CD14-positive monocyte (primary cell): ENCODE measurements around the gene PARP11. TPM values are rescaled to one million over a fixed set of nuclear protein-coding genes. Genes with fewer than 3 reads are reported as not detected.

Experiments used
- DNase-seq, 3 donors: peaks; one replicate each; pipeline ENCODE4 v3.0.0-alpha.2; 2011 to 2022
- H2AFZ ChIP-seq: 2 replicates; pipeline ENCODE4 v1.6.0; 2012; ENCODE audit warnings: mild to moderate bottlenecking, low read depth, low read length, inconsistent platforms; ENCODE audit not compliant: insufficient read depth, poor library complexity, severe bottlenecking
- H3K27ac ChIP-seq, 2 donors: 1 replicate in 1 of 2; 2 replicates in 1 of 2; pipeline ENCODE4 v1.5.1; 2012 to 2013; ENCODE audit warnings: low read length in 2 of 2, control low read depth in 1 of 2, inconsistent platforms in 1 of 2, low read depth in 1 of 2, mild to moderate bottlenecking in 1 of 2
- H3K27me3 ChIP-seq, 2 donors: one replicate each; pipeline versions ENCODE4 v1.6.0 to v1.6.1; 2011 to 2013; ENCODE audit warnings: low read length in 2 of 2; ENCODE audit not compliant: control insufficient read depth in 2 of 2, insufficient read depth in 2 of 2
- H3K36me3 ChIP-seq, 2 donors: replicated peaks in 1 of 2; 1 replicate in 1 of 2; 2 replicates in 1 of 2; pipeline versions ENCODE4 v1.5.1 to v1.6.1; 2012 to 2013; ENCODE audit warnings: low read length in 2 of 2, control low read depth in 1 of 2, inconsistent platforms in 1 of 2, mild to moderate bottlenecking in 1 of 2; ENCODE audit not compliant: insufficient read depth in 2 of 2, control insufficient read depth in 1 of 2
- H3K4me1 ChIP-seq, 2 donors: 1 replicate in 1 of 2; 2 replicates in 1 of 2; pipeline versions ENCODE4 v1.5.1 to v1.6.1; 2012 to 2013; ENCODE audit warnings: low read length in 2 of 2, control low read depth in 1 of 2, inconsistent platforms in 1 of 2, mild to moderate bottlenecking in 1 of 2, moderate library complexity in 1 of 2; ENCODE audit not compliant: insufficient read depth in 2 of 2, control insufficient read depth in 1 of 2
- H3K4me2 ChIP-seq: replicated peaks from 2 replicates; pipeline ENCODE3; 2012; ENCODE audit warnings: low read length, moderate library complexity, mild to moderate bottlenecking; ENCODE audit not compliant: poor library complexity, severe bottlenecking; ENCODE audit errors: extremely low read depth
- H3K4me3 ChIP-seq, 3 experiments: fragments of 200-600 bp in 1 of 3; sonication (generic) in 1 of 3; replicated peaks in 1 of 3; 1 replicate in 2 of 3; 2 replicates in 1 of 3; pipeline ENCODE4 v1.5.1; 2011 to 2013; ENCODE audit warnings: low read length in 3 of 3, mild to moderate bottlenecking in 3 of 3, control low read depth in 2 of 3, low read depth in 2 of 3, inconsistent platforms in 1 of 3, moderate library complexity in 1 of 3
- H3K79me2 ChIP-seq: 2 replicates; pipeline ENCODE4 v1.6.0; 2012; ENCODE audit warnings: mild to moderate bottlenecking, control low read depth, inconsistent platforms, low read length, moderate library complexity; ENCODE audit not compliant: insufficient read depth
- H3K9ac ChIP-seq: 2 replicates; pipeline ENCODE4 v1.6.0; 2017; ENCODE audit warnings: low read length, mild to moderate bottlenecking; ENCODE audit not compliant: insufficient read depth, poor library complexity, severe bottlenecking
- H3K9me3 ChIP-seq, 2 donors: replicated peaks in 1 of 2; 1 replicate in 1 of 2; 2 replicates in 1 of 2; pipeline versions ENCODE4 v1.5.1 to v1.6.1; 2012 to 2013; ENCODE audit warnings: low read length in 2 of 2, control low read depth in 1 of 2; ENCODE audit not compliant: control insufficient read depth in 1 of 2, insufficient read depth in 1 of 2
- H4K20me1 ChIP-seq: 2 replicates; pipeline ENCODE4 v1.6.0; 2012; ENCODE audit warnings: mild to moderate bottlenecking, low read length, control low read depth, moderate library complexity; ENCODE audit not compliant: insufficient read depth
- H3K27ac Mint-ChIP-seq, 7 donors: one replicate each; pipeline ENCODE4 v1.8.0; 2020; ENCODE audit warnings: mild to moderate bottlenecking in 7 of 7, mixed read lengths in 7 of 7, moderate library complexity in 6 of 7, inconsistent platforms in 2 of 7
- H3K27me3 Mint-ChIP-seq, 3 donors: one replicate each; pipeline ENCODE4 v1.8.0; 2021 to 2022; ENCODE audit warnings: low read depth in 3 of 3, mild to moderate bottlenecking in 3 of 3, mixed read lengths in 3 of 3, moderate library complexity in 3 of 3, inconsistent platforms in 1 of 3
- H3K36me3 Mint-ChIP-seq, 2 donors: one replicate each; pipeline ENCODE4 v1.8.0; 2020; ENCODE audit warnings: mixed read lengths in 2 of 2, inconsistent platforms in 1 of 2, mild to moderate bottlenecking in 1 of 2
- H3K4me1 Mint-ChIP-seq: one replicate; pipeline ENCODE4 v1.8.0; 2020; ENCODE audit warnings: mild to moderate bottlenecking, mixed read lengths
- H3K4me3 Mint-ChIP-seq, 2 donors: one replicate each; pipeline ENCODE4 v1.8.0; 2020; ENCODE audit warnings: mild to moderate bottlenecking in 2 of 2, mixed read lengths in 2 of 2, moderate library complexity in 1 of 2
- H3K9me3 Mint-ChIP-seq, 7 donors: one replicate each; pipeline ENCODE4 v1.8.0; 2020 to 2022; ENCODE audit warnings: mixed read lengths in 7 of 7, mild to moderate bottlenecking in 6 of 7, moderate library complexity in 6 of 7, inconsistent platforms in 2 of 7
- whole genome bisulfite sequencing: methylation state at CpG from one replicate; pipeline ENCODE4 v1.1.5; 2013; ENCODE audit warnings: missing lambda C conversion rate; ENCODE audit not compliant: insufficient coverage; 5-methylcytosine and 5-hydroxymethylcytosine counted together
- intact Hi-C, 2 donors: fragments of 100-400 bp; cut with micrococcal nuclease; formaldehyde crosslinking; loops; one replicate each; pipeline versions ENCODE4 v1.15.0 to v1.15.1; 2023
- polyA plus RNA-seq, 3 donors: library from polyadenylated mRNA; depleted of rRNA in 1 of 3; unstranded in 2 of 3; stranded (reverse) in 1 of 3; fragments of 300-500 nt in 2 of 3; fragments of >200 nt in 1 of 3; fragmentation: Illumina TruSeq in 2 of 3; gene quantifications; 1 replicate in 2 of 3; 2 replicates in 1 of 3; pipeline ENCODE4 v1.2.3, GENCODE V29; 2012 to 2021
- TF ChIP-seq, protein P1 (sequence below): fragments of 200-600 bp; IDR thresholded peaks from one replicate; pipeline ENCODE4 v1.8.0; 2022; ENCODE audit warnings: antibody characterized with exemption, mild to moderate bottlenecking

PARP11 gene
- polyA plus RNA-seq, 3 donors, result 3.2 to 6.2 (median 5.4) TPM

GRCh38 chr12:3905664-3906063 lies 32.5 kb upstream of the PARP11 start:
- Histone ChIP-seq H3K4me3 (no peak overlapping the region), H3K4me2 (no peak overlapping the region), H3K9ac (no peak overlapping the region), H4K20me1 (no peaks in the 10 kb centered on the region), H3K79me2 (no peaks in the 10 kb centered on the region), H3K9me3 (no peaks in the 10 kb centered on the region), H3K4me1 (peaks cover 17 to 23% of the 10 kb centered on the region in 2 donors), H3K27me3 (no peaks in the 10 kb centered on the region), H3K27ac (no peak overlapping the region), H2AFZ (no peak overlapping the region), H3K36me3 (no peaks in the 10 kb centered on the region)
- H3K36me3 Mint-ChIP-seq, result no peaks in the 10 kb centered on the region
- no peak for DNase-seq
- H3K4me3 Mint-ChIP-seq, result no peak overlapping the region
- H3K27me3 Mint-ChIP-seq, result peaks cover 0 to 6% (median 0%) of the 10 kb centered on the region in 3 donors
- H3K4me1 Mint-ChIP-seq, result peaks cover 19% of the 10 kb centered on the region
- H3K9me3 Mint-ChIP-seq, result peaks cover 0 to 10% (median 0%) of the 10 kb centered on the region in 7 donors
- TF ChIP-seq, protein P1, sequence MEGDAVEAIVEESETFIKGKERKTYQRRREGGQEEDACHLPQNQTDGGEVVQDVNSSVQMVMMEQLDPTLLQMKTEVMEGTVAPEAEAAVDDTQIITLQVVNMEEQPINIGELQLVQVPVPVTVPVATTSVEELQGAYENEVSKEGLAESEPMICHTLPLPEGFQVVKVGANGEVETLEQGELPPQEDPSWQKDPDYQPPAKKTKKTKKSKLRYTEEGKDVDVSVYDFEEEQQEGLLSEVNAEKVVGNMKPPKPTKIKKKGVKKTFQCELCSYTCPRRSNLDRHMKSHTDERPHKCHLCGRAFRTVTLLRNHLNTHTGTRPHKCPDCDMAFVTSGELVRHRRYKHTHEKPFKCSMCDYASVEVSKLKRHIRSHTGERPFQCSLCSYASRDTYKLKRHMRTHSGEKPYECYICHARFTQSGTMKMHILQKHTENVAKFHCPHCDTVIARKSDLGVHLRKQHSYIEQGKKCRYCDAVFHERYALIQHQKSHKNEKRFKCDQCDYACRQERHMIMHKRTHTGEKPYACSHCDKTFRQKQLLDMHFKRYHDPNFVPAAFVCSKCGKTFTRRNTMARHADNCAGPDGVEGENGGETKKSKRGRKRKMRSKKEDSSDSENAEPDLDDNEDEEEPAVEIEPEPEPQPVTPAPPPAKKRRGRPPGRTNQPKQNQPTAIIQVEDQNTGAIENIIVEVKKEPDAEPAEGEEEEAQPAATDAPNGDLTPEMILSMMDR, result no peak
- intact Hi-C loops, result no loop called here
- H3K27ac Mint-ChIP-seq, result no peak overlapping the region
- 98% methylated on average over 5 of the region's 5 CpGs for WGBS

- H3K79me2 ChIP-seq, result no peaks in the 10 kb centered on the region
- Mint-ChIP-seq H3K9me3 (peaks cover 0 to 10% (median 0%) of the 10 kb centered on the region in 7 donors), H3K4me1 (peaks cover 22% of the 10 kb centered on the region), H3K4me3 (no peak overlapping the region), H3K27me3 (peaks cover 0 to 6% (median 0%) of the 10 kb centered on the region in 3 donors), H3K27ac (no peak overlapping the region), H3K36me3 (no peaks in the 10 kb centered on the region)
- TF ChIP-seq, protein P1, result no peak
- H4K20me1 ChIP-seq, result no peaks in the 10 kb centered on the region
- H3K9me3 ChIP-seq, result no peaks in the 10 kb centered on the region
- no peak overlapping the region for H3K27ac ChIP-seq
- H3K27me3 ChIP-seq, result no peaks in the 10 kb centered on the region
- no peaks in the 10 kb centered on the region for H3K36me3 ChIP-seq
- H3K4me3 ChIP-seq, result no peak overlapping the region
- WGBS, result 71% methylated on average over 2 of the region's 2 CpGs
- intact Hi-C loops, result no loop called here
- no peak overlapping the region for H3K4me2 ChIP-seq
- H3K9ac ChIP-seq, result no peak overlapping the region
- H2AFZ ChIP-seq, result peak overlapping the region; percentile 25
- peaks cover 17 to 28% of the 10 kb centered on the region in 2 donors for H3K4me1 ChIP-seq
- DNase-seq, result no peak
Measured at GRCh38 chr12:3904999-3905398, 31.8 kb upstream of the PARP11 start.
